Measurements from ENCODE around the gene BHLHE40.

DNA sequence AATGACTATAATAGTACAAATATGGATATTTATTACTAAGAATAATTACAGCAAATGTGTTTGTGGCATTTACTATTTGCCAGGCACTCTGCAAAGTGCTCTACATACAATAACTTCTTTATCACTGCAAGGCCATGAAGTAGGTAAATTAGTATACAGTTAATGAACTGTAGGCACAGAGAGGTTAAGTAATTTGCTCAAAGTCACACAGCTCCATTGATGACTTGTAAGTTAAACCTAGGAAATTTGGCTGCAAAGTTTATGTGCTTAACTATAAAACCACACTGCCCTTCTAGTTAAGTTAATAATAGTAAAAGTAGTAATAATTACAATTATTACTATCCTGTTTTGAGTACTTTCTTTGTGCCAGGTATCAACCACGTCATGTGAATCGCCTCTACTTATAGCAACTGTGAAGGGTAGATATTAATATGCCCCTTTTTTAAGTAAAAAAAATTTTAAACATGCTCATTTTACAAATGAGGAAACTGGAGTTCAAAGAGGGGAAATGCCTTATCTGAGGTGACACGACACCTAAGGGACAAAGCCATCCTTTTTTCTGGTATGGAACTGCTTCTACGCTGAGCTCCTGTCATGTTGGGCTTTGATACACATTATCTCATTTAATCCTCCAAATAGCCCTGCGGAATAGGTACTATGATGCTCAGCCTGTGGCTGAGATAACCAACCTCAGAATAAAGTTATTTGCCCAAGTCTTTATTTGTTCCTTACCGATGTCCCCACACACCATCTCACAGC is 8.5 kb downstream of the BHLHE40 start:
- TF ChIP-seq, protein P1, sequence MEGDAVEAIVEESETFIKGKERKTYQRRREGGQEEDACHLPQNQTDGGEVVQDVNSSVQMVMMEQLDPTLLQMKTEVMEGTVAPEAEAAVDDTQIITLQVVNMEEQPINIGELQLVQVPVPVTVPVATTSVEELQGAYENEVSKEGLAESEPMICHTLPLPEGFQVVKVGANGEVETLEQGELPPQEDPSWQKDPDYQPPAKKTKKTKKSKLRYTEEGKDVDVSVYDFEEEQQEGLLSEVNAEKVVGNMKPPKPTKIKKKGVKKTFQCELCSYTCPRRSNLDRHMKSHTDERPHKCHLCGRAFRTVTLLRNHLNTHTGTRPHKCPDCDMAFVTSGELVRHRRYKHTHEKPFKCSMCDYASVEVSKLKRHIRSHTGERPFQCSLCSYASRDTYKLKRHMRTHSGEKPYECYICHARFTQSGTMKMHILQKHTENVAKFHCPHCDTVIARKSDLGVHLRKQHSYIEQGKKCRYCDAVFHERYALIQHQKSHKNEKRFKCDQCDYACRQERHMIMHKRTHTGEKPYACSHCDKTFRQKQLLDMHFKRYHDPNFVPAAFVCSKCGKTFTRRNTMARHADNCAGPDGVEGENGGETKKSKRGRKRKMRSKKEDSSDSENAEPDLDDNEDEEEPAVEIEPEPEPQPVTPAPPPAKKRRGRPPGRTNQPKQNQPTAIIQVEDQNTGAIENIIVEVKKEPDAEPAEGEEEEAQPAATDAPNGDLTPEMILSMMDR (IDR thresholded peaks at IDR 0.05) = no peak
- no peak for TF ChIP-seq POLR2A (IDR thresholded peaks at IDR 0.05)
- TF ChIP-seq POLR2AphosphoS5 (IDR thresholded peaks at IDR 0.05; ENCODE audit: insufficient read depth in 1 of 2, low read depth in 1 of 2) = no peak
